GM21528 (cell line): ENCODE data around the gene MAP2K7.

Experiments
- ATAC-seq: cut with Tn5 transposase; IDR thresholded peaks from one replicate; pipeline ENCODE4 v1.9.1; 2021; ENCODE audit warnings: mild to moderate bottlenecking, moderate library complexity; ENCODE audit not compliant: unreplicated experiment, low FRiP score

MAP2K7 gene

GRCh38 chr19:7866399-7867091 lies 37.1 kb upstream of the MAP2K7 start:
- ATAC-seq: no peak

GRCh38 chr19:7867092-7867844 lies 36.4 kb upstream of the MAP2K7 start:
- no peak for ATAC-seq

- ATAC-seq: no peak
Observed at GRCh38 chr19:7868326-7868670, 35.4 kb upstream of the MAP2K7 start.

GRCh38 chr19:7868671-7869452 lies 34.8 kb upstream of the MAP2K7 start:
- peak; percentile 59 for ATAC-seq

- peak; percentile 45 for ATAC-seq
Observed at GRCh38 chr19:7869453-7869909, 34.2 kb upstream of the MAP2K7 start.

GRCh38 chr19:7869910-7870511 lies 33.7 kb upstream of the MAP2K7 start:
- ATAC-seq: no peak

GRCh38 chr19:7870571-7871436 lies 32.9 kb upstream of the MAP2K7 start:
- no peak for ATAC-seq

GRCh38 chr19:7871437-7872305 lies 32.0 kb upstream of the MAP2K7 start:
- no peak for ATAC-seq

GRCh38 chr19:7872306-7873204 lies 31.1 kb upstream of the MAP2K7 start:
- no peak for ATAC-seq

- ATAC-seq: no peak
Observed at GRCh38 chr19:7873304-7874075, 30.2 kb upstream of the MAP2K7 start.

GRCh38 chr19:7874076-7874896 lies 29.4 kb upstream of the MAP2K7 start, which contains the start of gene PRR36:
PRR36 (minus strand) TSS chr19:7874390; CDS start chr19:7873689, 701 bp downstream.
- no peak for ATAC-seq

- no peak for ATAC-seq
Observed at GRCh38 chr19:7874897-7875273, 28.8 kb upstream of the MAP2K7 start.

GRCh38 chr19:7877249-7877836 lies 26.3 kb upstream of the MAP2K7 start:
- no peak for ATAC-seq

- ATAC-seq: no peak
Observed at GRCh38 chr19:7879111-7879807, 24.4 kb upstream of the MAP2K7 start.

- ATAC-seq: no peak
Observed at GRCh38 chr19:7879836-7880235, 23.8 kb upstream of the MAP2K7 start.
